H1 (cell line): ENCODE data around the gene ADRA2A. TPM values are rescaled to one million over a fixed set of nuclear protein-coding genes. Genes with fewer than 3 reads are reported as not detected.

Experiments used
- ASH2L ChIP-seq: fragments of 200-600, 300-600 bp; sonication (generic); IDR thresholded peaks from one replicate; pipeline ENCODE4 v1.7.1; 2017; ENCODE audit warnings: low read length
- CHD7 ChIP-seq: fragments of 300-600 bp; sonication (generic); IDR thresholded peaks from 2 replicates; pipeline ENCODE4 v1.7.1; 2012; ENCODE audit warnings: low read length, moderate library complexity, mild to moderate bottlenecking, inconsistent platforms; ENCODE audit not compliant: insufficient replicate concordance
- SIX5 ChIP-seq: IDR thresholded peaks from 2 replicates; pipeline ENCODE4 v1.6.1; 2011; ENCODE audit warnings: mild to moderate bottlenecking, low read depth, low read length
- USF2 ChIP-seq: IDR thresholded peaks from 2 replicates; pipeline ENCODE4 v1.6.1; 2011; ENCODE audit warnings: low read length, improper control_type of control experiment
- polyA plus RNA-seq, 7 experiments: library from polyadenylated mRNA; depleted of rRNA in 3 of 7; stranded (reverse) in 5 of 7; unstranded in 2 of 7; fragments of >200 nt in 5 of 7; fragments of 200-250 nt in 2 of 7; gene quantifications; 1 replicate in 5 of 7; 2 replicates in 1 of 7; 4 replicates in 1 of 7; pipeline versions ENCODE4 v1.2.1 to v1.2.3, GENCODE V29; 2011 to 2013; ENCODE audit warnings: missing spikeins in 2 of 7, mixed read lengths in 2 of 7
- total RNA-seq: library from RNA; stranded (reverse); fragmentation: NEBNext Ultra II Directional; extraction: Animal tissue kit (Norgen Biotek cat#: 25700); gene quantifications from 2 replicates; pipeline ENCODE4 v1.2.1, GENCODE V29; 2021

ADRA2A gene
- total and polyA plus RNA-seq, 2 of the 8 experiments (the other 6 are each of a cell fraction or from before 2014, with no cell fraction given): 5.9 to 6.2 TPM

- TF ChIP-seq CHD7: no peak
- no peak for TF ChIP-seq USF2
- no peak for TF ChIP-seq SIX5
- no peak for TF ChIP-seq ASH2L
Measured at GRCh38 chr10:111104811-111105210, 28.0 kb downstream of the ADRA2A start (continued).
